ENCODE data around the gene FANCC. TPM values are rescaled to one million over a fixed set of nuclear protein-coding genes. Genes with fewer than 3 reads are reported as not detected.
A peak's percentile ranks its signal among the peaks of the same experiment; 100 is the strongest.

The FANCC gene
- total RNA-seq, 2 experiments from 2014 or later, result 18.4 to 18.8 TPM

GRCh38 chr9:95060916-95061315 lies 256.6 kb downstream of the FANCC start:
- CTCF ChIA-PET, result interaction anchor here (1.1 to 1.7 kb wide), 2 partner anchors 10 to 67 kb away, joined by 3 to 5 read pairs; no protein-coding TSS in a partner anchor
- no peak for DNase-seq
- Mint-ChIP-seq H3K9me3 (ENCODE audit: low read depth) (no peaks in the 10 kb centered on the region), H3K36me3 (no peaks in the 10 kb centered on the region), H3K4me3 (no peak overlapping the region), H3K4me1 (no peaks in the 10 kb centered on the region), H3K27ac (no peak overlapping the region), H3K27me3 (no peaks in the 10 kb centered on the region)
- no peak for ATAC-seq

- no peaks in the 10 kb centered on the region for H3K4me1 Mint-ChIP-seq
- CTCF ChIA-PET, result no interaction called here
- no peaks in the 10 kb centered on the region for H3K36me3 Mint-ChIP-seq
- DNase-seq, result no peak
- no peaks in the 10 kb centered on the region for H3K27me3 Mint-ChIP-seq
- no peak for ATAC-seq
- H3K4me3 Mint-ChIP-seq, result no peak overlapping the region
- H3K9me3 Mint-ChIP-seq (ENCODE audit: low read depth), result no peaks in the 10 kb centered on the region
- H3K27ac Mint-ChIP-seq, result no peak overlapping the region
Observed at GRCh38 chr9:95060234-95060633, 257.3 kb downstream of the FANCC start.

GRCh38 chr9:95058795-95059386 lies 258.6 kb downstream of the FANCC start:
- CTCF ChIA-PET, result no interaction called here
- DNase-seq (no peak), ATAC-seq (no peak)
- no peaks in the 10 kb centered on the region for H3K36me3 Mint-ChIP-seq
- no peaks in the 10 kb centered on the region for H3K27me3 Mint-ChIP-seq
- H3K9me3 Mint-ChIP-seq (ENCODE audit: low read depth), result no peaks in the 10 kb centered on the region
- no peak overlapping the region for H3K4me3 Mint-ChIP-seq
- H3K27ac Mint-ChIP-seq, result no peak overlapping the region
- H3K4me1 Mint-ChIP-seq, result no peaks in the 10 kb centered on the region

DNA sequence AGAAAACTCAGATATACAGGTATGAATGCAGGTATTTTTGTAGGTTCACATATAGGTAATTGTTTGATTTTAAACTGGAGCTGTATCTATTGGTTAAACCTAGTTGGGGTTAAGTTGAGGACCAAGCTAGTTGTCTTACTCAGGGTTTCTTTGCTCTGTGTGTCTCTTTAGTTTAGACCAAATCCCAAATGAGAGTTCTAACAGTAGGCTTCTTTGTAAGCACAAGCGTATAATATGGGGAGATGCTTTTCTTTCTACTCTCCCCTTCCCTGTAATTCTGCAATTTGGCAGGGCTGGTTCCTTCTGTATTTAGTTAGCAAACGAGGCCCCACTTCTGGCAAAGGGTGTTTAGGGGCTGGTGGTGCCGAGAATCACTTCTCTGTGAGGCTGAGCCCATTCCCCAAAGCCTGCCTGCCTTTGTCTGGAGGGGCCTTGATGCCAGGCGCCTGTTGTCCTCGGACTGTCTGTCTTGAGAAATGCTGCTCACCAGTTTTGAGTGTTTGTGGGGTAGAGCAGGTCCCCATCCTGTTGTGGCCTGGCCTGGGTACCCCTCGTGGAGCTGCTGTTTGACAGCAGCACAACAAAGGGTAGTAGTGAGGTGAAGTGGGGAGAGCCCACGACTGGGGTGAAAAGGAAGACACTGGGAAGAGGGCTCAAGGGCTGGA lies 259.3 kb downstream of the FANCC start:
- Mint-ChIP-seq H3K4me3 (no peak overlapping the region), H3K4me1 (no peaks in the 10 kb centered on the region), H3K27me3 (no peaks in the 10 kb centered on the region), H3K36me3 (no peaks in the 10 kb centered on the region), H3K27ac (no peak overlapping the region), H3K9me3 (ENCODE audit: low read depth) (no peaks in the 10 kb centered on the region)
- ATAC-seq, result no peak
- CTCF ChIA-PET, result no interaction called here
- no peak for DNase-seq

DNA sequence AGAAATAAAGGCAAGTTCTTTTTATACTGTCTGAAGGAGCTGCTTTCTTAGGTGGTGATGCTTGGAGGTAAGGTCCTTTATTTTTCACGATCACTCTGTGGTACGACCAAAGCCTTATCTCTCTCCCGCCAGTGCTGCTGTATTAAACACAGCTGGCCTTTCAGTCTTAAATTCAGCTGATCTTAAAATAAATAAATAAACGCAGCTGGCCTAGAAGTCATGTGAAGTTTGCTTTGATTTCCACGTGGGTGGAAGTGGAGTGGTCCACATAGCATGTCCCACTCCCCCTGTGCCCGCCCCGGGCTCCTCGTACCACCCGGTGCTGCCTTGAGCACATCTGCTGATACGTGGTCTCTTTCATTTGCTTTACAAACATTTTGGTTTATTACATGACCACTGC lies 260.4 kb downstream of the FANCC start:
- Mint-ChIP-seq H3K27ac (no peak overlapping the region), H3K9me3 (ENCODE audit: low read depth) (no peaks in the 10 kb centered on the region), H3K4me1 (no peaks in the 10 kb centered on the region), H3K27me3 (no peaks in the 10 kb centered on the region), H3K4me3 (no peak overlapping the region), H3K36me3 (no peaks in the 10 kb centered on the region)
- no peak for DNase-seq
- CTCF ChIA-PET, result interaction anchor here (1.3 kb wide), 1 partner anchor 70 kb away, joined by 3 read pairs; no protein-coding TSS in a partner anchor
- ATAC-seq, result no peak

DNA sequence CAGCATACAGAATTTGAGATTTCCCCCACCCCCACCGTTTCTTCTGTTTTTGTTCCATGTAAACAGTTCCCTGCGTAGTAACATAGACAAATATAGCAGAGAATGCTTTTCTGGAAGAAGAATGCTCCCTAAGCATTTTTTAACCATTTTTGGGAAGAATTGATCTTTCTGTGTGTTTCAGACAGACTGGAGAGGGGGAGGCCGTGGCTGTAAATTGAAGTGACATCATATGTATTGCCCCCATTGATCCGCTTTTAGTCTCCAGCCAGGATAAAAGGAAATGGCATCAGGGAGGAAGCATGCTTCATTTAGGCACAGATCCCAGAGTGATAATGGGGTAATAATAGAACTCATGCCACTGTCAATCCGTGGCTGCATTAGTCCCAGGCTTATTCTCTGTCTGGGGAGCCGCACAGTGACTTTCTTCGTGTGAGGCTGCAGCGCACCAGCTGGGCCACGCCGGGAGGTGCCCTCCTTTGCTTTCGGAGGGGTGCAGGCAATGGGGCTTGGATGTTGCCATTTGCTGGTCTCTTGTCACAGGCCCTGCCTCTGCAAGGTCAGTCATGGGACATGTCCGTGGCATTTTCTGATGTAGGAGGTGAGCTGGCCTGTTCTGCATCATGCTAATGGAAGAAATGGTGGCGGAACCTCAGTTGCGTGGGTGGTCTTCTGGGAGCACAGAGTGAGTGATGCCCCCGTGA lies 261.5 kb downstream of the FANCC start:
- CTCF ChIA-PET, result interaction anchor here (1.3 kb wide), 1 partner anchor 72 kb away, joined by 3 read pairs; no protein-coding TSS in a partner anchor
- H3K36me3 Mint-ChIP-seq, result no peaks in the 10 kb centered on the region
- H3K4me1 Mint-ChIP-seq, result no peaks in the 10 kb centered on the region
- no peaks in the 10 kb centered on the region for H3K27me3 Mint-ChIP-seq
- H3K9me3 Mint-ChIP-seq (ENCODE audit: low read depth), result no peaks in the 10 kb centered on the region
- no peak for ATAC-seq
- H3K4me3 Mint-ChIP-seq, result no peak overlapping the region
- H3K27ac Mint-ChIP-seq, result no peak overlapping the region
- DNase-seq, result no peak

DNA sequence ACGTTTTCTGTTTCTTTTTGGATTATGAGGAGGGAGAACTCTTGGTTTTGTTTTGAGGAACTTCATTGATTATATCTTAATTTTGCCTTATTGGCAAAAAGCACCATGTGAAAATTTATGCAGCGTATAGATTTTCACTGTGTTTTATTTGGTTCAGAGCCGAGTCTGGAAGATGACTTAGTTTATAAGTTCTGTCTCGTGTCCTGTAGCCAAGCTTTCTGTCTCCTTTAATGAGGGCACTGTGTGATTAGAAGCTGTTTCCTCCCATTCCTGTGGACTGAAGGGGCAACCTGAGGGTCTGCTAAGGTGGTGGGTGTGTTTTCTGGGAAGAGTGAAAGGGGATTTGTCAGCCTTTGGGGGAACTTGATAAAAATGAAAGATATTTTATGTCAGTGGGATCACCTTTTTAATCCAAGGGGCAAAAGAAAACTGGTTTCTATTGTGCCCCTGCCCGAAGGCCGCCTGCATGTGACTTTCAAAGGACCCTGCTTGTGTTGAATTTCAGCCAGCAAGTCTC lies 262.1 kb downstream of the FANCC start:
- CTCF ChIA-PET, result no interaction called here
- Mint-ChIP-seq H3K36me3 (no peaks in the 10 kb centered on the region), H3K27me3 (peaks cover 2% of the 10 kb centered on the region), H3K4me1 (no peaks in the 10 kb centered on the region), H3K9me3 (ENCODE audit: low read depth) (no peaks in the 10 kb centered on the region), H3K27ac (no peak overlapping the region), H3K4me3 (no peak overlapping the region)
- ATAC-seq (no peak), DNase-seq (no peak)

DNA sequence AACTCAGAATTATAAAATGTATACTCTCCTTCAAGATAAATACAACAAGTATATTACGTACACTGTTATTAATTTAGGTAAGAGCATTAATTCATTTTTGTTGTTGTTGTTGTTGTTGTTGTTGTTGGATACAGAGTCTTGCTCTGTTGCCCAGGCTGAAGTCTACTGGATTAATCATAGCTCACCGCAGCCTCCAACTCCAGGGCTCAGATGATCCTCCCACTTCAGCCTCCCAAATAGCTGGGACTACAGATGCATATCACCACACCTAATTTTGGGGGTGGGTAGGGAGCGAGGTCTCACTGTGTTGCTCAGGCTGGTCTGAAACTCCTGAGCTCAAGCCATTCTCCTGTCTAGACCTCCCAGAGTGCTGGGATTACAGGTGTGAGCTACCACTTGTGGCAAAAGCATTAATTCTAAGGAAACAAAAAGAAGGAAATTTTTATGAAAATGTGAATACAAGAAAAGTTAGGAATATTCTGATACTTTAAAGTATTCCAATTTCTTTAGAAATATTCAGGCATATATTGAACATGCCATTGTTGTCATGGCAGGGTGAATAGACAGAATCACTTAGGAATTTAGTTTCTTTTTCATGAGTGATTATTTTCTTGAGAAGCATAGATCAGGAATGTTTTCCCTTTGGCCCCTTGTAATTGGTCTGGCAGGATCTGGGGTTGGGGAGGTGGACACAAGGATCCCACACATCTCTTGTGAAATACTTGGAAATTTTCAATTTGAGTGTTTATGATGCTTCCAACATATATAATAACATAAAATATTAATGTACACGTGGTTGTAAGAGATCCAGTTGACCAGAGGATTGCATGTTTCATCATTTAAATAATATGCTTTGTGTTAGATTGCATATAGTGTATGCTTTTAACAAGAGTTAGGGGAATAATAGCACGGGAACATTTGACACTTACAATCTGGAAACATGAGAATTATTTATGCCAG lies 263.6 kb downstream of the FANCC start:
- H3K27ac Mint-ChIP-seq, result no peak overlapping the region
- H3K27me3 Mint-ChIP-seq, result peaks cover 15% of the 10 kb centered on the region
- H3K9me3 Mint-ChIP-seq (ENCODE audit: low read depth), result no peaks in the 10 kb centered on the region
- CTCF ChIA-PET, result interaction anchor here (1.9 kb wide), 1 partner anchor 73 kb away, joined by 4 read pairs; no protein-coding TSS in a partner anchor
- peaks cover 2% of the 10 kb centered on the region for H3K4me1 Mint-ChIP-seq
- no peak for DNase-seq
- no peak overlapping the region for H3K4me3 Mint-ChIP-seq
- no peak for ATAC-seq
- H3K36me3 Mint-ChIP-seq, result no peaks in the 10 kb centered on the region

- Mint-ChIP-seq H3K27me3 (peaks cover 40% of the 10 kb centered on the region), H3K36me3 (no peaks in the 10 kb centered on the region), H3K27ac (no peak overlapping the region), H3K9me3 (ENCODE audit: low read depth) (no peaks in the 10 kb centered on the region), H3K4me1 (peaks cover 9% of the 10 kb centered on the region), H3K4me3 (no peak overlapping the region)
- CTCF ChIA-PET, result no interaction called here
- no peak for DNase-seq
- no peak for ATAC-seq
Observed at GRCh38 chr9:95049761-95050160, 267.7 kb downstream of the FANCC start.

Small RNAs within 50 kb of the gene (microRNA-seq; reads per million reads assigned to microRNA genes)
- gene MIR23B (1,583 reads per million, percentile 87 among the genes with 10 or more reads in this experiment), gene MIR24-1 (not detected), gene MIR27B (353 reads per million, percentile 78 among the genes with 10 or more reads in this experiment), gene MIR3074 (not detected), gene MIR6081 (not detected)

Other genes starting within 250 kb of the FANCC start
- gene PTCH1, start 199.3 kb upstream of the FANCC start, total RNA-seq, result 10 to 100 TPM; 15.2 to 17.4 TPM